Neural progenitor cell (in vitro differentiated cells): ENCODE data around the gene CSAD.

Experiments used
- CTCF ChIP-seq: fragments of 200-600 bp; sonication (generic); IDR thresholded peaks from 2 replicates; pipeline ENCODE4 v1.5.1; 2017; ENCODE audit warnings: antibody characterized with exemption, mild to moderate bottlenecking
- EZH2 ChIP-seq: fragments of 200-600 bp; sonication (generic); IDR thresholded peaks from 2 replicates; pipeline ENCODE4 v1.6.1; 2017; ENCODE audit warnings: antibody characterized with exemption, mild to moderate bottlenecking, moderate library complexity

DNA sequence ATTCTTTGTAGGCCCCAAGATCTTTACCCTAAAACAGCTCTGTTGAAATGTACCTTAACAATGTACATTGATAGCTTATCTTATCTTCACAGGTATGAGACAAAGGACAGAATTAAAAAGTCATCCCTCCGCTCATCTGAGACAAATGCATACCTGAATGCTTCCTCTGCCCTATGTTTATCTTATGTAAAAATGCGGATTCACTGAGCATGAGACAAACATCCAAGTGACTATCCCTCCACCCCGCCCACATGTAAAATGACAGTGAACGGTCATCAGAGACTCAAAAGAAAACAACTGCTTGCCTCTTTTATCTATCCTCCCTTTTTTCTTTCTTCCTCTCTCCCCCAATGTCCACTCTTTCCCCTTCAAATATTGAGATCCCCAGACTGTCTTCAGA, 37.4 kb downstream of the CSAD start:
- TF ChIP-seq CTCF (no peak), EZH2 (no peak)
